GM13976 (cell line): ENCODE results near the gene SLF1.
A peak's percentile ranks its signal among the peaks of the same experiment; 100 is the strongest.
"Not testable (repeated sequence)": the region's sequence is repeated elsewhere in the genome, so short reads cannot be mapped to it uniquely, and the experiment has no call there.

Source experiments
- DNase-seq: peaks from one replicate; pipeline ENCODE4 v3.0.0; 2012; ENCODE audit warnings: low spot score
- CTCF ChIP-seq: IDR thresholded peaks from 2 replicates; pipeline ENCODE4 v1.5.1; 2012; ENCODE audit warnings: borderline replicate concordance, mild to moderate bottlenecking; ENCODE audit not compliant: insufficient read depth; ENCODE audit errors: extremely low read depth, missing control alignments, control extremely low read depth
- in situ Hi-C: fragments of 300-500 bp; cut with MboI; formaldehyde crosslinking; loops from one replicate; pipeline ENCODE4 v1.12.0; 2022; ENCODE audit warnings: low sequenced_read_pairs, mixed read lengths, inconsistent platforms; ENCODE audit not compliant: unreplicated experiment

The SLF1 gene

GRCh38 chr5:94618493-94619328, at the start of gene SLF1, which contains the start of gene KIAA0825:
SLF1 (plus strand) TSS chr5:94618669; CDS start chr5:94628811, 10,142 bp downstream.
KIAA0825 (minus strand) TSS chr5:94618604; CDS start chr5:94537126, 81,478 bp downstream.
- TF ChIP-seq CTCF: no peak
- peak; percentile 89 for DNase-seq
- in situ Hi-C loops: no loop called here

DNA sequence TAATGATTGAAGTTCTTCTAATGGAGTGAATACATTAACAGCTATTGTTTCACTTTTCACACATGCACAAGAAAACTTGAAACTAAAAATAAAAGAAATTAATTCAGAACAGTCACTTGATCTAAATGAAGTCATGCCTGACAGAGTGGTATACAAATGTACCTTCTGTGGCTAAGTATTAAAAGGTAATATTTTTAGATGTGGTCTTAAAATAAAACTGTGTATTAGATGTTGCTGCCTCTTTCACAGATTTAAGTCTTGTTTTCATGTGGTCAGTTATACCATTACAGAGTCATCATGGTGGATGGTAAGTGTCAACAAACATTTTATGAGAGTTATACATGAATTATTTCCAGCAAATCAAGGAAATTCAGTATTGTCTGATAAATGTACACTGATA, 47.1 kb upstream of the SLF1 start:
- in situ Hi-C loops: no loop called here
- no peak for DNase-seq
- no peak for TF ChIP-seq CTCF

- in situ Hi-C loops, DNase-seq: not testable (repeated sequence)
These were observed 45.1 kb upstream of the SLF1 start for GRCh38 chr5:94573349-94573748.

- TF ChIP-seq CTCF: no peak
- in situ Hi-C loops: no loop called here
- DNase-seq: no peak
These were observed 43.3 kb upstream of the SLF1 start for GRCh38 chr5:94575196-94575595.

GRCh38 chr5:94577466-94578245, 40.8 kb upstream of the SLF1 start:
- in situ Hi-C loops: no loop called here
- DNase-seq: peak; percentile 31
- TF ChIP-seq CTCF: no peak

DNA sequence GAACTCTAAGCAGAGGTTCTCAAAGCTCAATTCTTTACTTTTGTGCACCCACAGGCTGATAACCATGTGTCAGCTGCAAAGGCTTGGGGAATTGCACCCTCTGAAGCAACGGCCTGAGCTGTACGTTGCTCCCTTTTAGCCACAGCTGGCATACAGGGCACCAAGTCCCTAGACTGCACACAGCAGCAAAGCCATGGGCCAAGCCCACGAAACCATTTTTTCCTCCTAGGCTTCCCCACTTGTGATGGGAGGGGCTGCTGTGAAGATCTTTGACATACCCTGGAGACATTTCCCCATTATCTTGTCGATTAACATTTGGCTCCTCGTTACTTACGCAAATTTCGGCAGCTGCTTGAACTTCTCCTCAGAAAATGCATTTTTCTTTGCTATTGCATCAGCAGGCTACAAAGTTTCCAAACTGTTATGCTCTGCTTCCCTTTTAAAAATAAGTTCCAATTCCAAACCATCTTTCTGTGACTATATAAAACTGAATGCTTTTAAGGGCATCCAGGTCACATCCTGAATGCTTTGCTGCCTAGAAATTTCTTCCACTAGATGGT, 23.1 kb upstream of the SLF1 start:
- DNase-seq: no peak
- TF ChIP-seq CTCF: no peak
- in situ Hi-C loops: no loop called here
